GM19240 (cell line): ENCODE measurements around the gene EFCC1.

Source experiments
- DNase-seq: peaks from one replicate; pipeline ENCODE4 v3.0.0; 2011; ENCODE audit warnings: low spot score; ENCODE audit not compliant: insufficient read length

EFCC1 gene

DNA sequence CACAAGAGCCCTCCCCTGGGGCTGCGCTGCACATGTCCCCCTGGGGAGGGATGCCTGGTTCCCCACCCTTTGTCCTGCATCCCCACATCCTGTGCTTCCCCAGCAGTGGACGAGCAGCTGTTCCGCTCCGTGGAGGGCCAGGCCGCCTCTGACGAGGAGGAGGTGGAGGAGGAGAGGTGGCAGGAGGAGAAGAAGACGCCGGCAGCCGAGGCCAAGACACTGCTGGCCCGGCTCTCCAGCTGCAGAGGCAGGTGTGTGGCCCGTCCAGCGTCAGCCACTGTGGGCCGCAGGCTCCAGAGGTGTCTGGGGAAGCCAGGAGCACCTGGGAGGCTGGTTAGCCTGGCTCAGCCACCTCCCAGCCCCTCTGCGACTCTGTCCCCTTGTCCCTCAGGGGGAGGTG is 31.6 kb downstream of the EFCC1 start:
- no peak for DNase-seq

DNA sequence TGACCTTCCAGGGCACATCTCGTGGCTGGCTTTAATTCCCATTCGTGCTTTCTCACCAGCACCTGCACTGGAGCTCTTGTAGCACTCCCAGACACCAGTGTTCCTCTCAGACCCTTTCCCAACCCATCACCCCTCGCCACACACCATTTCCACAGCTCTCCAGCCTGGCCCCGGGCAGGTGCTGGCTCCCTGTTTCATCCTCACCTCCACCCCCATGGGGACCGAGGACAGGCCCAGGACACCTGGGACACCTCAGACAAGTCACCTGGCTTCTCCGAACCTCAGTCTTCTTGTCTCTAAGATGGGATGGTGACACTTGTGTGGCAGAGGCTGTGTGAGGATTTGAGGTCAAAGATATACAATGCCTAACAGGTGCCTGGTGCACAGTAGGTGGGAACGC is 32.0 kb downstream of the EFCC1 start:
- no peak for DNase-seq

DNA sequence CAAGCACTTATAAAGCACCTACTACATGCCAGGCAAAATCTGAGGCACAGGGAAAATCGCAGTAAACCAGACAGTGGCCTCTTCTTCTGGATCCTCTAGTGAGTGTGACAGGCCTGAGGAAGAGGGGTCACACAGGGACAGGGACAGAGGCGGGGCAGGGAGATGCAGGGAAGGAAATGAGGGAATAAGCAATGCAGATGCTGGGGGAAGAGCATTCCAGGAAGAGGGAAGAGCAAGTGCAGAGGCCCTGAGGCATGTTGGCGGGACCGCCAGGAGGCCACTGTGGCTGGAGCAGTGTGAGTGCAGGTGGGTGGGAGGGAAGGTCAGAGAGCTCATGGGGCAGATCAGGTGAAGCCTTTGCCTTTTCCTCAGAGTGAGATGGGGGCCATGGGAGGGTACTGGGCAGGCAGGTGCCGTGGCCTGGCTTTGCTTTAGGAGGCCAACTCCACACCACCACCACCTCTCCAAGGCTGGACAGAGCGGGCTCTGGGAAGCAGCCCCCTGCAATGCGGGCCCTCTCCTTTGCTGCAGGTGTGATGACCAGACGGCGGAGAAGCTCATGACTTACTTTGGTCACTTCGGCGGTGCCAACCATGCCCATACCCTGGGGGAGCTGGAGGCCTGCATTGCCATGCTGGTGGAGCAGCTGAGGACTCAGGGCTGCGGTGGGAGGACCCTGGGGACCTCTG is 32.7 kb downstream of the EFCC1 start:
- DNase-seq, result no peak

DNA sequence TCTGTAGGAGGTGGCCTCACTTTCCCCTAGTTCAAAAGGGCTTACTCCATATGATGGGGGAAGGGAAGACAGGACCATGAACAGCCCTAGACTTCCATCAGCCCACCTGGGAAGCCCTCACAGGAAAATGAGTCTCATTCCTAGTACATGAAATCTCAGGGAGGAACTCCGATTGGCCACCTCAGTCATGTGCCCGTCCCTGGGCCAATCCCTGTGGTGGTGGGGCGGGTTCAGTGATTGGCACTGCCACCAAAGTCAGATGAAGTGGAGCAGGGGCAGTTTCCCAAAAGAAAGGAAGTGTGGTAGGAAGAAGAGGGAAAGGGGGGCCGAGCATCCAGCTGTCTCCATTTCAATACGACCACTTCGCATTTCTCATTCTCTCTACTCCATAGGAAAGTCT is 33.5 kb downstream of the EFCC1 start:
- DNase-seq, result no peak

DNA sequence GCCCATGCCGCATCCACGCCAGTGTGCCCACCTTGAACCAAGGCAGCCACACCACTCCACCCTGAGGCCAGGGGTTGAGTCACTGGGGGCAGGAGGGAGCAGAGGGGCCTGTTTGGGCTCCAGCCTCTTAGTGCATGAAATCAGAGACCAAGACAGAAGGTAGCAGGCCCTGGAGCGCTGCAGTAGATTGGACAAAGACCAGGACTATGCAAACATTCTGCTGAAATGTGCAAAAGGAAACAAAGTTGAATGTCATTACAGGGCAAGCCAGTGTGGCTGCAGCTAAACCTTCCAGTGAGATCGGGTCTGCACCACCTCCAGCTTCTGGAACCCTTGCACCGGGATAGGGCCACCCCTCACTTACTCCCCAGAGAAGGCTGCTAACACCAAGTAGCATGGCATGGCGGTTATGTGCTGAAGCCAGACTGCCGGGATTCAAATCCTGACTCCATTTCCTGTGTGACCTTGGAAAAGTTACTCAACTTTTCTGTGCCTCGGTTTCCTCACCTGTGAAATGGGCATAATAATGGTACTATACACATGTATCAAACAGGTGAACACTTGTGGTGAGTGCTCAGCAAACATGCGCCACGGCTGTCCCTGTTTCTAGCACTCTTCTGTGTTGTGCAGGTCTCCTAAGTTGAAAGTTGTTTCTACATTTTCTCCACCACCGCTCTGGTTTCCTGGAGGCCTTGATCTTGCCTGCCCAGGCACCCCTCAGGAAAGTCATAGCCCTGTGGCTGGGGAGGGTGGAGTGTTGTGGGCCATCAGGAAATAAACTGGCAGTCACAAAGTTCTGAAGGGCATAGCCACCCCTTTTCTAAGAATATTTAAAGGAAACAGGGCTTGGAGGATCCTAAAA is 34.5 kb downstream of the EFCC1 start:
- no peak for DNase-seq

DNA sequence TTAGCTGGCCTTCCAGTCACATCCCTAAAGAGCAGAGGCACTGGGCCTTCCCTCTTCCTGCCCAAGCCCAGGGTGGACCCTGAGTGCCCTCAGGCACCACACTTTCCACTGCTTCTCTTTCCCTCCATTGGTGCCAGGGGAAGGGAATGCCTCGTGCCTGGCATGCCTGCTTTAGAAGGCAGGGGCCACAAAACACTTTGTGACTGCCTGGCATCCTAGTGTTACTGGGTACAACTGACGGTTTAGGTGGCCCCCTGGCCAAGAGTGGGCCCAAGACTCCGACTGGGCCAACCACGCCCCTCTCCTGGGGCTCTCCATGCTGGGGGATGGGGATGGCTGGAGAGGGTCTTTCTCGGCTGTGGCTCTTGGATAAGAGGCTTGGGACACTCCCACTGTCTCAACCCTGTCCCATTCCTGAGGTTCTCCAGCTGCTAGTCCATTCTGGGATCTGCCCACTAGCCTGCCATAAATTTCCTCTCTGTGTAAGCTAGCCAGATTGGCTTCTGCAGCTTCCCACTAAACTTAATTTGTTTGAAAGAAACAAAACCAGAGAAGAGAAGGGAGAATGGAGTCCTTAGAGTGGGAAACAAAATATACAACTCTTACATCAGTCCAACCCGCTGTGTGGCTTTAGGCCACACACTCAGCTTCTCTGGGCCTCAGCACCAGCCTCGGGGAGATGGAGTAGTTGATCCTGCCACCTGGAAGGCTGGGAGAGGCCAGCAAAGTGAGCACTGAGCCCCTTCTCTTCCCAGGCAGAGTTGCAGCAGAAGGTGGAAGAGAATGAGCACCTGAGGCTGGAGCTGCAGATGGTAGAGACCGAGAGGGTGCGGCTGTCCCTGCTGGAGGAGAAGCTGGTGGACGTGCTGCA is 35.4 kb downstream of the EFCC1 start:
- DNase-seq, result no peak

DNA sequence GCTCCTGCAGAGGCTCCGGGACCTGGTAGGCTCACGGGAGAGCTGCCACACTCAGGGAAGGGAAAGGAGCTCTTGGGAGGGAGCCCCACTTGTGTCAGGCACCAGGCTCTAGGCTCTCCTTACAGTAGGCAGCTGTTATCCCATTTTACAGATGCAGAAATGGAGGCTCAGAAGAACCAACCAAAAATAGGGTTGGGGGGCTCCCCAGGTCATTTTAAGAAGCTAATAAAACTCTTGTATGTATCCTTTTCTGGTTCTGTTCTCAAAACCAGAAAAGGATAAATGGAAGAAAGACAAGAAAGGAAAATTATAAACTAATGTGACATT is 36.0 kb downstream of the EFCC1 start:
- DNase-seq, result no peak

DNA sequence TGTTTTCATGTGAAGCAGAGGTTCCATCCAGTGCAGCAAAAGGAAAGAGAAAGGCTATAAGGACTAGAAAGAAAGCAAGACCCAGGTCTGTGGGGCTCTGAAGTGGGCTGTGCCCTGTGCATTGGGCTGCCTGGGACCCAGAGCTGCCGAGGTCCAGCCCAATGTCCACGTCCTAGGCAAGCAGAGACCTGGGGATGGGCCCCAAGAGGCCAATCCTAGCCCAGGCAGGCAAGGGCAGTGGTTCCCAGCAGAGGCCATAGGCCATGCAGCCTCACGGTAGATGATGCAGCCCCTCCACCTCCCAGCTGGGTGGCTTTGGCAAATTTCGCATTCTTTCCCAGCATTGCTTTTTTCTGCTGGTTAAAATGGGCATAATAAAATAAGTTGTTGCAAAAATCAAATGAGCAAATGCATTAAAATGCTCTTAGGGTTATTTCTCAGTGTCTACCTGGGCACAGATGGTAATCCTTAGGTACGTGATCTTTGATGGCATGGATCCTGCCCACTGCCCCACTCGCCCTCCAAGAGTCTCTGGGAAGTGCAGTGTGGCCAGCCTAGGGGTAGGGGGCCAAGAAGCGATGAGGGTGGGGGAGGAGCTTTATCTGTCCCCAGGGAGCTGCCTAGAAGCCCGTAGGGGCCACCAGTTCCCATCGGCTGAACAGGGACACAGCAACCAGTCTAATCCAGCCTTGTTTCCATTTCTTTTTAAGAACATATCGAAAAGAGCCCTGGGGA is 37.2 kb downstream of the EFCC1 start:
- DNase-seq, result no peak

DNA sequence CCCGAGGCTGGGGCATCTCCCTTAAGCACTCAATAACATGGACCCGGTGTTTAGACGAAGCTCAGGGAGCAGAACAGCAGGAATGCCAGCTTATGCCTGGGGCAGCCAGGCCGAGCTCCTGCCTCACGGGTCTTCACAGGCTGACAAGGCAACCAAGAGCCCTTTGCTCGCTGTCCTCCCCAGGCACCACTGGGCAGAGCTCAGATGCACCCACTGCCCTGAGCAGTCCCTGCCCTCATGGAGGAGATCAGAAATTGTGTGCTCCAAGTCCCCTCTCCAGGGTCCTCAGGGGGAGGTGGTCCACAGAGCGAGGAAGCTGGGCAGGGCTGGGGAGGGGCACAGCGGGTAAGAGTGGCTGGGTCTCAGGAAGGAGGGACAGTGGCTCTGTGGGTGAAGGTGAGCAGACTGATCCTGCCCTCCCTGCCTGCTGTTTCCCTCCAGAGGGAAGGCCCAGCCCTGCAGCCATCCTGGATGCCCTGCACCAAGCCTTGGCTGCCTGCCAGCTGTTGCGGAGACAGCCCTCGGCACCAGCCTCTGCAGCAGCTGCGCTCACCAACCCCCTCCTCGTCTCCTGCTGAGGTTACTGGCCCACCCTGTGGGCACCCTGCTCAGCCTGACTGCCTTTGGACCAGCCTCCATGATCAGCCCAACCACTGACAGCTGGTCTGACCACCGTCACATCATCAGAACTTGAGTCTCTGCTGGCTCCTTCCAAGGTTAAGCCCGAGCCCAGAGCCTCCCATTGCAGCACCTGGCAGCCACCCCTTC is 38.4 kb downstream of the EFCC1 start:
- no peak for DNase-seq

DNA sequence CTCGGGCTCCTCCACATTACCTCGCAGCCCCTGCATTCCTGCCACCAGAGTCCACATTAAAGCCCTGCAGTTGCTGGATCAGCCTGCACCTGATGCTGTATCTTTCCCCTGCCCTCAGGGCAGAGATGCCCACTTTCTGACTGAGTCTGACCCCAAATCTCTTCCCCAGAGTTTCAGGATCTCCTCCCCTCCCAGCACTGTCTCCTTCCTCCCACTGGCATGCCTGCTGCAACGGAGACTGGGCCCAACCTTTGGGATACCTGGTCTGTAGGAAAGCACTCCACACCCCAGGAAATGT is 38.9 kb downstream of the EFCC1 start:
- no peak for DNase-seq

DNA sequence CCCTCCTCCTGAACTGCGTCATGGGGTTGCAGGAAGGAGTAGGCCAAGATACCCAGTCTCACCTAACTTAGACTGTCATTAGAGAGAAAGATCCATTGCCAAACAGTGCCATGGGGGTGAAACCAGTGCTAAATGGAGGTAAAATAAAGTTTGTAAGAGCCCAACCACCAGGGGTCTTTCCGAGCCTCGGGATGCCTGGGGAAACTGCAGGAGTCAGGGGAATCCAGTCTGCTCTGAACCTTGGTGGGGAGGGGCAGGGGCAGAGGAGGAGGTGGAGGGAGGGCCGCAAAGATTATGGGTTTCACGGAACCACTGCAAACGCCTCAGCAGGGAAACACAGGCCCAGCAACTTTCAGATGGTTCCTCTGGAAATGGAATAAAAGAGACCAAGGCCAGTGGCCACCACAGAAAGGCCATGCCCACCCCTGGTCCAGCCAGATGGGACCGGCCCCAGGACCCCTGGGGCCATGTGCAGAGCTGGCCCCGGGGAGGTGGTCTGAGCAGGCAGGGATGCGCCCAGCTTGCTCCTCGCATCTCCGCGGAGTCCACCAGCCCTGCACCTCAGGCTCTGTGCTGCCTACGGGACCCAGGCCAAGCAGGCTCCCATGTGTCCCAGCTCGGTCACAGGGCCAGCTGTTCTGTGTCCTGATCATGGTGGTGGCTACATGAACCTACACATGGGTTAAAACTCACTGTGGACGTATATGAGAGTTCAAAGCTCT is 39.6 kb downstream of the EFCC1 start:
- DNase-seq, result no peak

DNA sequence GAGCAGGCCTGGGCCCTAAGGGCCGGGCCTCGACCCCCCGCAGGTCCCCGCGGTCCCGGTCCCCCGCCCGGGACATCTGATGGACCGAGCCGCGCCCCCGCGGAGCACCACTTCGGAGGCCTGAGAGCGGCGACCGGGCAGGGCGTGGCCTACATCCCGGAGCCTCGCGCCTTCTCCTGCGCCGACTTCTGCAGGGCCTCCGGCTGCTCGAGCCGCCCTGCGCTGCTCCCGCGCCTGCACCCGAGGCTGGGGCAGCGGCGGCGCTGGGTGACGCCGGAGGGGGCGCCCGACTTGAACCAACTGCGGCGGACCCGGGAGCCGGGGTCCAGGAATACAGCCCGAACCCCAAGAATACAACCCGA is 44.6 kb downstream of the EFCC1 start:
- no peak for DNase-seq

DNA sequence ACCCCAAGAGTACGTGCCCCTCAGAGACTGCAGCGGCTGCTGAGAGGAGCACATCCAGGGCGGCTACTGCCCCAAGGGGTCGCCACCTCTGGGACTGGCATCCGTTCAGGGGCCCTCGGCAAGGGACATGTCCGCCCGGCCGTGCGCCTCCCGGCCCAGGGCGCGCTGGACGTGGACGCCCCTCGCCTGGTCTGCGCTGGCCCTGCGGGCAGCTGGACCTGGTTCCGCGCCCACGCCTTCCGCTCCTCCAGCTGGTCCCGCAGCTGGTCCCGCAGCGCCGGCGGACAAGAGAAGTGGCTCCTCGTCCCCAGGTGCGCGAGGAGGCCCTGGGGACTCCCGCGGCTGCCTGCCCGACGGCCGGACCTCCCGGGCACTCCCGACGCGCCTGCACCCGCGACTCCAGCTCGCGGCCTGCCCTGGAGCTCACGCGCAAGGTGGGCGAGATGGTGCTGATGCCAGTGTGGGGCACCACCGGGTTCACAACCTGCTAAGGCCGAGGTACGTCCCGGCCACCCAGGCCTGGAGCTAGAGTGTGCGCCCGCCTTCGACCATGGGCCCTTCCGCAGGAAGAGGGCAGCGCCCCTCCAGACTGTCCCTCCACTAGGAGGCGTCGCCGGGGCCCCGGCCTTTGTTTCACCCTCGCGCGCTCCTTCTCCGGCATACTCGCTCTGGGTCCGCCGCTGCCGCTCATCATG is 45.1 kb downstream of the EFCC1 start:
- DNase-seq, result no peak

DNA sequence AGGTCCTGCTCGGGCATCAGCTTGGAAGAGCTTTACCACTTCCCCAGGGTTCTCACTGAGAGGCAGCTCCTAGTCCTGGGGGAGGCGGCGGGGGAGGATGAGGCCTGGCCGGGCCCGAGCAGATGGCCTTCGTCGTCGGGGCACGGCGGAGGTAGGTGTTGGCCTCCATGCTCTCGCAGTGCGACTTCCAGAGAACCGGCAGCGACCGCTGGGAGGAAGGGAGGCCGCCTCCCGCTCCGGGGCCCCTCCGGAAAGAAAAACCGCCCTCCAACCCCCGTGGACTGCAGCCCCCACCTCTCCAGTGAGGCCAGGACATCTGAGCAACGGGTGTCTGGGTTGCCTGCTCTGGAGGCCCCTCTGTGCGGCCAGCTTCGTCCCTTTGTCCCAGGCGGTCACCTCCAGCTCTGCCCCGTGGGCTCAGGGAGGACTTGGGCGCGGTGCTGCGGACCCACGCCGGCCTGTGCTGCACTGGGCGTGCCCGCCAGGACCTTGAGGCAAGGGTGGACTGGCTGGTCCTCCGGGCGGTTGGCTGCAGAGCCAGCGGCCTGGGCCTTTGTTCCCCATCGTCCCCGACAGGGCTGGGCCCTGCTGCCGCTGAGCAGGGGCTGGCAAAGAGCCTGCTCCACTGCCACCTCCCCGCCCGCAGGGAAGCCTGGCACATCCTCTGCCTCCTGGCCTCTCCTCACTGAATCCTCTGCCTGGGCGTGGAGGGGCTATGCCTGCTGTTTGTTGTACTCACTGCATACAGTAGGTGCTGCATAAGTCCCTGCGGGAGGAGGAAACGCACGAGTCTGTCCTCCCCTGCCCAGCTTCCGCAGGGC is 45.8 kb downstream of the EFCC1 start:
- DNase-seq, result no peak

DNA sequence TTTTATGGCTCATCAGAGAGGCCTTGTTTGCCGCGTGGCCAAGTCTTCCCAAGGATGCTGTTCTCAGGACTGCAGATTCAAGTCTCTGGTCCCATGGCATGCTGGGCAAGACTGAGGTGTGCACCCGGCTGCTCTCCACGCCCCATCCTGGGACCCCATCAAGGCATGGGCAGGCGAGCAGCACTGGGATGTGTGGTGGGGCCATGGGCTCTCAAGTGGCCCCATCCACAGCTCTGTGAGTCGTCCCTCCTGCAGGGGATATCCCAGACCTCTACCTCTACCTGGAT is 46.4 kb downstream of the EFCC1 start:
- DNase-seq, result no peak

DNA sequence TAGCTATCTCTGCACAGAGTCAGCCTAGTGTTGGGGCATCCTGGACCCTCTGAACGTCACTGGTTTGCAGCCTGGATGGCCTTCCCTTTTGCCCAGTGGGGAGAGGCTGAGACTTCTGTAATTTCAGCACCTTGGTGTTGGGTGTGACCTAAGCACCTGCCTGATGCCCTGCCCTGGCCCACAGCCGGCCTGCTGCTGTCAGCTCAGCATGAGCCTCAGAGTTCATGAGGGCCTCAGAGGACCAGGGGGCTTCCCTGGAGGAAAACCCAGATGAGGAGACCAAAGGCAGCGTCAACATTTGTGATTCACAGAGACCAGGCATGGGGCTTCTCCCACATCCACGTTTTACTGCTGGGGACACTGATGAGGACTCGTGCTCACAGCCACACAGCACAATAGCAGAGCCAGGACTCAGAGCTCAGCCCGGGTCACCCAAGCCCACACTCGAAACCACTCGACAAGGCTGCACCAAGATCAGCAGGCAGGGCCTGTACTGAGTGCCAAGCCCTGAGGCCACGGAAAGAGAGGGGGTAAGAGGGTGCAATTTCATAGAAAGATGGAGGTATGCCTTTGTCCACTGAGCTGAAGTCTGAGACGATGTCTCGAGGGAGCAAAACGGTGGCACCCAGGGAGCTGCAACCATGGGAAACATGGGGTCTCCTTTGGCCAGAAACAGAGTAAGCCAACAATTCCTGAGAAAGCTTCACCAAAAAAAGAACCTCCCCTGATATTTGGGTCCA is 49.6 kb downstream of the EFCC1 start:
- DNase-seq, result no peak

DNA sequence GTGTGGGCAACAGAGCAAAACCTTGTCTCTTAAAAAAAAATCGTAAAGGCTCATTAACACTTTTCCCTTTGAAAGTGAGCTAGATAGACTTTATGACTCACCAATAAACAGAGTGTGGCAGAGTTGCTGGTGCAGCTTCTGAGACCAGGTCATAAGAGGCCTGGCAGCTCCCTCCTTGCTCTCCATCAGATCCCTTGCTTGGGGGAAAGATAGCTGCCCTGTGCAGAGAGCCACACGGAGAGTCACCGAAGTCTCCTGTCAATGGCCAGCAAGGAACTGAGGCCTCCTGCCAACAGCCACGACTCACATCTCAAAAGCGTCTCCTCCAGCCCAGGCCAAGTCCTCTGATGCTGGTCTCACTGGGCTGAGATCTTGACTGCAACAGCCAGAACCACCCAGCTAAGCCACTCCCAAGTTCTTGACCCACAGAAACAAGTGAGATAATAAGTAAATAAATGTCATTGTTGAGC is 50.8 kb downstream of the EFCC1 start:
- DNase-seq, result no peak

DNA sequence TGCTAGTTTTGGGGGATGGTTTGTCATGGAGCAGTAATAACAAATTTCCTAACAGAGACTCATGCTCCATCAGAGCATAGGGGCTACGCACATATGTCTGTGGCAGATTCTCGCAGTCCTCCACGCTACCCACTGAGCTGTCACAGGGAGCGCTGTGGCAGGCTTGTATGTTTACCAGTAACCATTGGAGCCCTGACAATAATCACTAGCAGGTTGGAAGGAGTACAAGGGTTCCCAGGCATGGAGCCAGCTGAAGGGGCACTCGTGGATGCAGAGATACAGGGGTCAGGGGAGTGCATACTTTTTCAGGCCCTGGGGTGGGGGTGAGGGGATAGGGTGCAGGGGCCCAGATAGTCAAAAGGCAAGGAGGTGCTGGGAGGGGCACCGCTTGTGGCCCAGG is 51.6 kb downstream of the EFCC1 start:
- no peak for DNase-seq
